HCT116 (cell line): Measurements from ENCODE around the gene KLRD1. TPM values are rescaled to one million over a fixed set of nuclear protein-coding genes. Genes with fewer than 3 reads are reported as not detected.

Experiments
- ATAC-seq: fragments of 200-7000 bp; cut with Tn5 transposase; 2 replicates; pipeline ENCODE4 v1.9.1; 2020; ENCODE audit warnings: mild to moderate bottlenecking, moderate library complexity
- Bru-seq: library from RNA; stranded (reverse); fragments of 400-500 nt; gene quantifications from one replicate; lab custom pipeline; 2021; lab: Mats Ljungman, UMichigan
- BruChase-seq, 2 experiments: library from RNA; stranded (reverse); fragments of 400-500 nt; gene quantifications; one replicate each; lab custom pipeline; 2021; lab: Mats Ljungman, UMichigan
- BruUV-seq: library from RNA; stranded (reverse); fragments of 400-500 nt; replicated peaks from 2 replicates; lab custom pipeline; 2021; lab: Mats Ljungman, UMichigan
- CTCF ChIA-PET: fragments of 300-600 bp; sonication (Branson Sonifier 250); formaldehyde crosslinking; loops from one replicate; lab custom pipeline; 2021; ENCODE audit warnings: antibody characterized with exemption; lab: Charles Lee
- POLR2A ChIA-PET: fragments of 300-600, 350-600 bp; sonication (Branson Sonifier 250); formaldehyde crosslinking; loops from one replicate; lab custom pipeline; 2021; ENCODE audit warnings: antibody characterized with exemption; lab: Charles Lee
- RAD21 ChIA-PET, 2 experiments: fragments of 300-600 bp; sonication (Branson Sonifier 250); formaldehyde crosslinking; loops; one replicate each; lab custom pipeline; 2023; ENCODE audit warnings: low total read pairs in 2 of 2; ENCODE audit not compliant: uncharacterized antibody in 2 of 2, unreplicated experiment in 2 of 2, low non-redundant PET in 1 of 2; lab: Charles Lee
- DNase-seq: peaks from one replicate; pipeline ENCODE4 v3.0.0-alpha.2; 2010; ENCODE audit warnings: low read depth, low spot score
- H2AFZ ChIP-seq: fragments of 200-600 bp; shearing (Covaris generic), sonication (generic); 2 replicates; pipeline ENCODE4 v1.6.1; 2017; ENCODE audit warnings: low read depth, mixed run types, mixed read lengths, antibody characterized with exemption, low read length; ENCODE audit not compliant: poor library complexity, severe bottlenecking
- H3K27ac ChIP-seq: 2 replicates; pipeline ENCODE4 v1.5.1; 2012; ENCODE audit warnings: low read depth, low read length
- H3K27me3 ChIP-seq: fragments of 200-600 bp; sonication (generic); 2 replicates; pipeline ENCODE4 v1.6.1; 2016; ENCODE audit warnings: mixed run types, low read length, mixed read lengths; ENCODE audit not compliant: insufficient read depth
- H3K36me3 ChIP-seq, 2 experiments: fragments of 200-500 bp in 1 of 2; fragments of 200-600 bp in 1 of 2; sonication (Bioruptor generic) in 1 of 2; sonication (generic) in 1 of 2; 2 replicates each; pipeline versions ENCODE4 v1.5.1 to v1.6.1; 2014 to 2016; ENCODE audit warnings: low read length in 2 of 2, inconsistent platforms in 1 of 2, mixed read lengths in 1 of 2, mixed run types in 1 of 2; ENCODE audit not compliant: insufficient read depth in 2 of 2, control insufficient read depth in 1 of 2
- H3K4me1 ChIP-seq, 2 experiments: fragments of 200-600 bp in 1 of 2; sonication (generic) in 1 of 2; 2 replicates each; pipeline versions ENCODE4 v1.5.1 to v1.6.1; 2012 to 2017; ENCODE audit warnings: low read length in 2 of 2, inconsistent platforms in 1 of 2, mild to moderate bottlenecking in 1 of 2, mixed read lengths in 1 of 2, mixed run types in 1 of 2, moderate library complexity in 1 of 2; ENCODE audit not compliant: insufficient read depth in 2 of 2, control insufficient read depth in 1 of 2
- H3K4me2 ChIP-seq: fragments of 200-600 bp; sonication (generic); 2 replicates; pipeline ENCODE4 v1.6.1; 2017; ENCODE audit warnings: mixed run types, low read length, mixed read lengths
- H3K4me3 ChIP-seq, 2 experiments: fragments of 200-600 bp in 1 of 2; sonication (generic) in 1 of 2; replicated peaks in 1 of 2; 2 replicates each; pipeline ENCODE4 v1.5.1; 2011 to 2016; ENCODE audit warnings: low read length in 2 of 2, control low read depth in 1 of 2, low read depth in 1 of 2, mild to moderate bottlenecking in 1 of 2, mixed read lengths in 1 of 2, mixed run types in 1 of 2
- H3K79me2 ChIP-seq: fragments of 200-600 bp; sonication (generic); 2 replicates; pipeline ENCODE4 v1.6.1; 2017; ENCODE audit warnings: mild to moderate bottlenecking, mixed run types, low read length, moderate library complexity, mixed read lengths; ENCODE audit not compliant: insufficient read depth
- H3K9ac ChIP-seq: fragments of 200-600 bp; sonication (generic); 2 replicates; pipeline ENCODE4 v1.6.1; 2016; ENCODE audit warnings: low read length, mixed read lengths
- H3K9me2 ChIP-seq: fragments of 200-600 bp; sonication (generic), shearing (Covaris generic); 2 replicates; pipeline ENCODE4 v1.6.1; 2017; ENCODE audit warnings: mixed run types, mild to moderate bottlenecking, moderate library complexity; ENCODE audit not compliant: insufficient read depth
- H3K9me3 ChIP-seq, 2 experiments: fragments of 200-500 bp in 1 of 2; fragments of 200-600 bp in 1 of 2; sonication (Bioruptor generic) in 1 of 2; sonication (generic) in 1 of 2; 2 replicates each; pipeline ENCODE4 v1.6.1; 2014 to 2017; ENCODE audit warnings: low read length in 2 of 2, mixed read lengths in 2 of 2, inconsistent platforms in 1 of 2, low read depth in 1 of 2, mild to moderate bottlenecking in 1 of 2, mixed run types in 1 of 2, moderate library complexity in 1 of 2; ENCODE audit not compliant: control insufficient read depth in 1 of 2, insufficient read depth in 1 of 2
- H4K20me1 ChIP-seq: fragments of 200-600 bp; sonication (generic), shearing (Covaris generic); 2 replicates; pipeline ENCODE4 v1.6.1; 2017; ENCODE audit warnings: mixed run types, mild to moderate bottlenecking, moderate library complexity; ENCODE audit not compliant: insufficient read depth
- POLR2AphosphoS5 ChIP-seq: IDR thresholded peaks from 2 replicates; pipeline ENCODE4 v1.6.1; 2011; ENCODE audit warnings: mild to moderate bottlenecking, low read depth, low read length, moderate library complexity
- YY1 ChIP-seq: IDR thresholded peaks from 2 replicates; pipeline ENCODE4 v1.6.1; 2011; ENCODE audit warnings: low read length, low read depth, moderate library complexity, mild to moderate bottlenecking; ENCODE audit not compliant: insufficient replicate concordance; ENCODE audit errors: extremely low read depth
- intact Hi-C: fragments of 100-400 bp; cut with micrococcal nuclease; formaldehyde crosslinking; loops from 2 replicates; pipeline ENCODE4 v1.10.0; 2022
- long read RNA-seq: library from polyadenylated mRNA; unstranded; transcript quantifications from one replicate; pipeline ENCODE4 v2.0.0, GENCODE V29; 2021; ENCODE audit not compliant: unreplicated experiment
- polyA plus RNA-seq: library from polyadenylated mRNA; unstranded; fragments of >200 nt; gene quantifications from 2 replicates; pipeline ENCODE4 v1.2.1, GENCODE V29; 2012; ENCODE audit warnings: missing spikeins
- total RNA-seq: library from RNA; stranded (reverse); gene quantifications from one replicate; pipeline ENCODE4 v1.2.1, GENCODE V29; 2021; ENCODE audit not compliant: unreplicated experiment
- TF ChIP-seq, protein P1 (sequence below): IDR thresholded peaks from 2 replicates; pipeline ENCODE4 v1.6.1; 2012; ENCODE audit warnings: low read depth

Gene KLRD1, protein sequence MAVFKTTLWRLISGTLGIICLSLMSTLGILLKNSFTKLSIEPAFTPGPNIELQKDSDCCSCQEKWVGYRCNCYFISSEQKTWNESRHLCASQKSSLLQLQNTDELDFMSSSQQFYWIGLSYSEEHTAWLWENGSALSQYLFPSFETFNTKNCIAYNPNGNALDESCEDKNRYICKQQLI
- 0.27 TPM for total RNA-seq
- 0.02 and 0.05 TPM in 2 replicates for polyA plus RNA-seq
- percentile 29 among the genes with signal in this experiment for Bru-seq, nascent RNA
- percentile 40 among the genes with signal in this experiment for BruChase-seq, experiment 1, labeled RNA remaining after a 6-hour chase
- percentile 47 among the genes with signal in this experiment for BruChase-seq, experiment 2, labeled RNA remaining after a 2-hour chase
- long read RNA-seq, result 0 reads

DNA sequence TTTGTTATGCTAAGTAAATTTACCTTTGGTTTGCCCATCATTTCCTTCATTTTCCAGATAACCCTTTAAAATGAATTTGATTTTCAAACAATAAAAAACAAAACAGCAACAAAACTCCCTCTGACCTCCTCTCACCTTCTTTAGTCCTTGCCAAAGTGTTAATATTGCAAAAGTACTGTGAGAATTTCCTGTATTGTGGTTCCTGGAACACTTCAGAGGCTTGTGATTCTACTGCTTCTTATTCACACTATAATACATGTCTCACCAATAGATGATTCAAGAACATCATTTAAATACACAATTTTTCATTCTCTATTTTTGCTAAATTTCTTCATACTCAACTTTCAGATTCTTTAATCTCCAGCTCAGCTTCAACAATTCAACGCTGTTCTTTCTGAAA, at the start of gene KLRD1:
KLRD1 (plus strand) TSS at position 241 of the 400 bp plus-strand sequence. CDS start 208 bp downstream, outside the sequence.
- H3K27me3 ChIP-seq, result no peaks in the 10 kb centered on the region
- ChIA-PET POLR2A (no interaction called here), CTCF (no interaction called here), RAD21 (no interaction called here)
- no peaks in the 10 kb centered on the region for H4K20me1 ChIP-seq
- H3K4me1 ChIP-seq, result no peaks in the 10 kb centered on the region
- no peak within 1 kb of the TSS for H3K27ac ChIP-seq
- no peak within 1 kb of the TSS for H2AFZ ChIP-seq
- no TSS peak for BruUV-seq
- DNase-seq (no peak), ATAC-seq (no peak)
- H3K79me2 ChIP-seq, result no peaks in the 10 kb centered on the region
- no peaks in the 10 kb centered on the region; a peak in 1 of 4 replicates for H3K9me3 ChIP-seq
- no peak within 1 kb of the TSS for H3K9ac ChIP-seq
- H3K4me3 ChIP-seq, result no peak within 1 kb of the TSS
- TF ChIP-seq POLR2AphosphoS5 (no peak), YY1 (no peak)
- TF ChIP-seq, protein P1, sequence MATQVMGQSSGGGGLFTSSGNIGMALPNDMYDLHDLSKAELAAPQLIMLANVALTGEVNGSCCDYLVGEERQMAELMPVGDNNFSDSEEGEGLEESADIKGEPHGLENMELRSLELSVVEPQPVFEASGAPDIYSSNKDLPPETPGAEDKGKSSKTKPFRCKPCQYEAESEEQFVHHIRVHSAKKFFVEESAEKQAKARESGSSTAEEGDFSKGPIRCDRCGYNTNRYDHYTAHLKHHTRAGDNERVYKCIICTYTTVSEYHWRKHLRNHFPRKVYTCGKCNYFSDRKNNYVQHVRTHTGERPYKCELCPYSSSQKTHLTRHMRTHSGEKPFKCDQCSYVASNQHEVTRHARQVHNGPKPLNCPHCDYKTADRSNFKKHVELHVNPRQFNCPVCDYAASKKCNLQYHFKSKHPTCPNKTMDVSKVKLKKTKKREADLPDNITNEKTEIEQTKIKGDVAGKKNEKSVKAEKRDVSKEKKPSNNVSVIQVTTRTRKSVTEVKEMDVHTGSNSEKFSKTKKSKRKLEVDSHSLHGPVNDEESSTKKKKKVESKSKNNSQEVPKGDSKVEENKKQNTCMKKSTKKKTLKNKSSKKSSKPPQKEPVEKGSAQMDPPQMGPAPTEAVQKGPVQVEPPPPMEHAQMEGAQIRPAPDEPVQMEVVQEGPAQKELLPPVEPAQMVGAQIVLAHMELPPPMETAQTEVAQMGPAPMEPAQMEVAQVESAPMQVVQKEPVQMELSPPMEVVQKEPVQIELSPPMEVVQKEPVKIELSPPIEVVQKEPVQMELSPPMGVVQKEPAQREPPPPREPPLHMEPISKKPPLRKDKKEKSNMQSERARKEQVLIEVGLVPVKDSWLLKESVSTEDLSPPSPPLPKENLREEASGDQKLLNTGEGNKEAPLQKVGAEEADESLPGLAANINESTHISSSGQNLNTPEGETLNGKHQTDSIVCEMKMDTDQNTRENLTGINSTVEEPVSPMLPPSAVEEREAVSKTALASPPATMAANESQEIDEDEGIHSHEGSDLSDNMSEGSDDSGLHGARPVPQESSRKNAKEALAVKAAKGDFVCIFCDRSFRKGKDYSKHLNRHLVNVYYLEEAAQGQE, result no peak
- H3K36me3 ChIP-seq, result no peaks in the 10 kb centered on the region
- intact Hi-C loops, result no loop called here
- no peak within 1 kb of the TSS for H3K4me2 ChIP-seq
- no peaks in the 10 kb centered on the region for H3K9me2 ChIP-seq
